T-helper 17 cell (primary cell): ENCODE results near the gene DMAP1. TPM values are rescaled to one million over a fixed set of nuclear protein-coding genes. Genes with fewer than 3 reads are reported as not detected.
A peak's percentile ranks its signal among the peaks of the same experiment; 100 is the strongest.

Experiments used
- ATAC-seq: fragments of 150-1000 bp; cut with Tn5 transposase; 2 replicates; pipeline ENCODE4 v1.10.0; 2021; ENCODE audit warnings: mild to moderate bottlenecking, moderate library complexity
- DNase-seq, 3 donors: peaks; one replicate each; pipeline versions ENCODE4 v3.0.0 to v3.0.0-alpha.2; 2020 to 2021
- H3K9me3 ChIP-seq: one replicate; pipeline ENCODE4 v1.7.0; 2013; ENCODE audit warnings: low read length, mild to moderate bottlenecking; ENCODE audit not compliant: control insufficient read depth, poor library complexity, severe bottlenecking
- H3K27ac Mint-ChIP-seq: one replicate; pipeline ENCODE4 v1.8.0; 2022; ENCODE audit warnings: mild to moderate bottlenecking, moderate library complexity, mixed read lengths
- H3K27me3 Mint-ChIP-seq: one replicate; pipeline ENCODE4 v1.8.0; 2022; ENCODE audit warnings: mixed read lengths
- H3K36me3 Mint-ChIP-seq: one replicate; pipeline ENCODE4 v1.8.0; 2022; ENCODE audit warnings: low read depth, mixed read lengths
- H3K4me1 Mint-ChIP-seq: one replicate; pipeline ENCODE4 v1.8.0; 2022; ENCODE audit warnings: mild to moderate bottlenecking, mixed read lengths
- H3K4me3 Mint-ChIP-seq: one replicate; pipeline ENCODE4 v1.8.0; 2022; ENCODE audit warnings: mild to moderate bottlenecking, moderate library complexity, mixed read lengths
- total RNA-seq, 4 donors: library from RNA in 2 of 4; stranded (reverse) in 2 of 4; gene quantifications; one replicate each; pipeline ENCODE4 v1.2.3 and lab custom pipeline; 2022 to 2026

Gene DMAP1
- total RNA-seq, 2 donors from 2014 or later, result 52.9 to 59.1 TPM

- H3K27me3 Mint-ChIP-seq, result no peaks in the 10 kb centered on the region
- no peak for ATAC-seq
- H3K36me3 Mint-ChIP-seq, result peaks cover 15% of the 10 kb centered on the region
- peak overlapping the region; percentile 93 for H3K27ac Mint-ChIP-seq
- DNase-seq, result no peak
- H3K9me3 ChIP-seq, result no peaks in the 10 kb centered on the region
- H3K4me3 Mint-ChIP-seq, result no peak overlapping the region
- peaks cover 12% of the 10 kb centered on the region for H3K4me1 Mint-ChIP-seq
Observed at GRCh38 chr1:44236490-44237272, 23.4 kb downstream of the DMAP1 start.

- DNase-seq, result no peak
- H3K27me3 Mint-ChIP-seq, result no peaks in the 10 kb centered on the region
- no peak overlapping the region for H3K4me3 Mint-ChIP-seq
- ATAC-seq, result peak; percentile 75
- no peaks in the 10 kb centered on the region for H3K9me3 ChIP-seq
- no peak overlapping the region for H3K27ac Mint-ChIP-seq
- peaks cover 16% of the 10 kb centered on the region for H3K36me3 Mint-ChIP-seq
- peaks cover 13% of the 10 kb centered on the region for H3K4me1 Mint-ChIP-seq
Observed at GRCh38 chr1:44237721-44238457, 24.6 kb downstream of the DMAP1 start.

GRCh38 chr1:44238660-44239059, 25.4 kb downstream of the DMAP1 start:
- DNase-seq, result no peak
- Mint-ChIP-seq H3K27me3 (no peaks in the 10 kb centered on the region), H3K27ac (no peak overlapping the region), H3K4me3 (no peak overlapping the region), H3K36me3 (peaks cover 10% of the 10 kb centered on the region), H3K4me1 (peaks cover 9% of the 10 kb centered on the region)
- no peak for ATAC-seq
- H3K9me3 ChIP-seq, result no peaks in the 10 kb centered on the region

- Mint-ChIP-seq H3K36me3 (peaks cover 8% of the 10 kb centered on the region), H3K4me3 (no peak overlapping the region), H3K27me3 (no peaks in the 10 kb centered on the region), H3K27ac (no peak overlapping the region), H3K4me1 (peaks cover 6% of the 10 kb centered on the region)
- no peak for DNase-seq
- no peaks in the 10 kb centered on the region for H3K9me3 ChIP-seq
- no peak for ATAC-seq
Observed at GRCh38 chr1:44239331-44239960, 26.2 kb downstream of the DMAP1 start.

- ATAC-seq (no peak), DNase-seq (no peak)
- H3K36me3 Mint-ChIP-seq, result peaks cover 9% of the 10 kb centered on the region
- no peak overlapping the region for H3K27ac Mint-ChIP-seq
- peaks cover 6% of the 10 kb centered on the region for H3K4me1 Mint-ChIP-seq
- H3K27me3 Mint-ChIP-seq, result no peaks in the 10 kb centered on the region
- no peaks in the 10 kb centered on the region for H3K9me3 ChIP-seq
- H3K4me3 Mint-ChIP-seq, result no peak overlapping the region
Observed at GRCh38 chr1:44239961-44240371, 26.7 kb downstream of the DMAP1 start.

- no peak for DNase-seq
- no peaks in the 10 kb centered on the region for H3K9me3 ChIP-seq
- H3K36me3 Mint-ChIP-seq, result peaks cover 7% of the 10 kb centered on the region
- no peak overlapping the region for H3K27ac Mint-ChIP-seq
- H3K4me3 Mint-ChIP-seq, result no peak overlapping the region
- no peak for ATAC-seq
- peaks cover 11% of the 10 kb centered on the region for H3K4me1 Mint-ChIP-seq
- H3K27me3 Mint-ChIP-seq, result no peaks in the 10 kb centered on the region
Observed at GRCh38 chr1:44240802-44241671, 27.8 kb downstream of the DMAP1 start.

GRCh38 chr1:44242746-44243145, 29.5 kb downstream of the DMAP1 start:
- peaks cover 9% of the 10 kb centered on the region for H3K36me3 Mint-ChIP-seq
- no peak for DNase-seq
- peaks cover 16% of the 10 kb centered on the region for H3K4me1 Mint-ChIP-seq
- no peak for ATAC-seq
- H3K4me3 Mint-ChIP-seq, result no peak overlapping the region
- no peak overlapping the region for H3K27ac Mint-ChIP-seq
- H3K27me3 Mint-ChIP-seq, result no peaks in the 10 kb centered on the region
- H3K9me3 ChIP-seq, result no peaks in the 10 kb centered on the region

GRCh38 chr1:44243782-44244495, 30.7 kb downstream of the DMAP1 start:
- H3K4me1 Mint-ChIP-seq, result peaks cover 18% of the 10 kb centered on the region
- DNase-seq (no peak), ATAC-seq (no peak)
- no peaks in the 10 kb centered on the region for H3K9me3 ChIP-seq
- no peak overlapping the region for H3K4me3 Mint-ChIP-seq
- peaks cover 9% of the 10 kb centered on the region for H3K36me3 Mint-ChIP-seq
- no peak overlapping the region for H3K27ac Mint-ChIP-seq
- no peaks in the 10 kb centered on the region for H3K27me3 Mint-ChIP-seq

- no peaks in the 10 kb centered on the region for H3K9me3 ChIP-seq
- Mint-ChIP-seq H3K36me3 (peaks cover 9% of the 10 kb centered on the region), H3K4me3 (no peak overlapping the region), H3K4me1 (peaks cover 18% of the 10 kb centered on the region), H3K27me3 (no peaks in the 10 kb centered on the region), H3K27ac (peak overlapping the region; percentile 6)
- DNase-seq (no peak), ATAC-seq (no peak)
Observed at GRCh38 chr1:44244986-44245385, 31.7 kb downstream of the DMAP1 start.

GRCh38 chr1:44246806-44247205, 33.5 kb downstream of the DMAP1 start:
- H3K27ac Mint-ChIP-seq, result peak overlapping the region; percentile 41
- H3K27me3 Mint-ChIP-seq, result no peaks in the 10 kb centered on the region
- DNase-seq (no peak), ATAC-seq (no peak)
- H3K4me3 Mint-ChIP-seq, result no peak overlapping the region
- no peaks in the 10 kb centered on the region for H3K9me3 ChIP-seq
- peaks cover 6% of the 10 kb centered on the region for H3K36me3 Mint-ChIP-seq
- peaks cover 20% of the 10 kb centered on the region for H3K4me1 Mint-ChIP-seq

GRCh38 chr1:44249543-44249942, 36.3 kb downstream of the DMAP1 start:
- no peak overlapping the region for H3K4me3 Mint-ChIP-seq
- peaks cover 4% of the 10 kb centered on the region for H3K36me3 Mint-ChIP-seq
- DNase-seq (no peak), ATAC-seq (no peak)
- H3K27me3 Mint-ChIP-seq, result no peaks in the 10 kb centered on the region
- H3K9me3 ChIP-seq, result no peaks in the 10 kb centered on the region
- peaks cover 19% of the 10 kb centered on the region for H3K4me1 Mint-ChIP-seq
- no peak overlapping the region for H3K27ac Mint-ChIP-seq

- DNase-seq, result no peak
- ATAC-seq, result no peak
- Mint-ChIP-seq H3K27me3 (no peaks in the 10 kb centered on the region), H3K4me1 (peaks cover 17% of the 10 kb centered on the region), H3K27ac (no peak overlapping the region), H3K36me3 (peaks cover 3% of the 10 kb centered on the region), H3K4me3 (no peak overlapping the region)
- H3K9me3 ChIP-seq, result no peaks in the 10 kb centered on the region
Observed at GRCh38 chr1:44250068-44250781, 37.0 kb downstream of the DMAP1 start.
